ENCODE measurements around the gene CCDC68.
"Not testable (repeated sequence)": the region's sequence is repeated elsewhere in the genome, so short reads cannot be mapped to it uniquely, and the experiment has no call there.

CCDC68 gene

GRCh38 chr18:54958704-54959625, at the start of gene CCDC68:
CCDC68 (minus strand) TSS chr18:54959461; CDS start chr18:54942791, 16,670 bp downstream.
- FAIRE-seq, result no peak

GRCh38 chr18:55007602-55008001, 48.3 kb upstream of the CCDC68 start:
- FAIRE-seq, result no peak

More at GRCh38 chr18:54958704-54959625, at the start of gene CCDC68:
- no peak for DNase-seq (ENCODE audit: low spot score)

GRCh38 chr18:55003695-55004094, 44.4 kb upstream of the CCDC68 start:
- DNase-seq (ENCODE audit: low spot score) (no peak), FAIRE-seq (no peak)

More at GRCh38 chr18:55007602-55008001, 48.3 kb upstream of the CCDC68 start:
- no peak for DNase-seq (ENCODE audit: low spot score)

- no peak for FAIRE-seq
- DNase-seq (ENCODE audit: low spot score), result no peak
Measured at GRCh38 chr18:55002261-55002660, 43.0 kb upstream of the CCDC68 start.

- DNase-seq (ENCODE audit: low spot score), result peak; percentile 33
- no peak for FAIRE-seq
Measured at GRCh38 chr18:55001394-55002024, 42.2 kb upstream of the CCDC68 start.

GRCh38 chr18:55000529-55000928, 41.3 kb upstream of the CCDC68 start:
- FAIRE-seq, result no peak
- no peak for DNase-seq (ENCODE audit: low spot score)

- FAIRE-seq, result no peak
Measured at GRCh38 chr18:54999016-54999415, 39.8 kb upstream of the CCDC68 start.

GRCh38 chr18:54995421-54996143, 36.3 kb upstream of the CCDC68 start:
- FAIRE-seq (no peak), DNase-seq (ENCODE audit: low spot score) (no peak)

More at GRCh38 chr18:54999016-54999415, 39.8 kb upstream of the CCDC68 start:
- no peak for DNase-seq (ENCODE audit: low spot score)

- no peak for FAIRE-seq
Measured at GRCh38 chr18:54991981-54992380, 32.7 kb upstream of the CCDC68 start.

GRCh38 chr18:54984908-54985307, 25.6 kb upstream of the CCDC68 start:
- no peak for DNase-seq (ENCODE audit: low spot score)
- FAIRE-seq, result no peak

More at GRCh38 chr18:54991981-54992380, 32.7 kb upstream of the CCDC68 start:
- no peak for DNase-seq (ENCODE audit: low spot score)

GRCh38 chr18:54983791-54984190, 24.5 kb upstream of the CCDC68 start:
- no peak for FAIRE-seq

GRCh38 chr18:54983041-54983686, 23.9 kb upstream of the CCDC68 start:
- DNase-seq (ENCODE audit: low spot score) (peak; percentile 26), FAIRE-seq (no peak)

More at GRCh38 chr18:54983791-54984190, 24.5 kb upstream of the CCDC68 start:
- no peak for DNase-seq (ENCODE audit: low spot score)

GRCh38 chr18:54981076-54981475, 21.8 kb upstream of the CCDC68 start:
- FAIRE-seq (no peak), DNase-seq (ENCODE audit: low spot score) (no peak)

GRCh38 chr18:54975598-54975997, 16.3 kb upstream of the CCDC68 start:
- FAIRE-seq (no peak), DNase-seq (ENCODE audit: low spot score) (no peak)

GRCh38 chr18:54973046-54973445, 13.8 kb upstream of the CCDC68 start:
- FAIRE-seq (no peak), DNase-seq (ENCODE audit: low spot score) (no peak)

- FAIRE-seq (no peak), DNase-seq (ENCODE audit: low spot score) (no peak)
Measured at GRCh38 chr18:54968807-54969206, 9.5 kb upstream of the CCDC68 start.

GRCh38 chr18:54968237-54968636, 9.0 kb upstream of the CCDC68 start:
- FAIRE-seq, result not testable (repeated sequence)
- peak; percentile 18 for DNase-seq (ENCODE audit: low spot score)

GRCh38 chr18:54967786-54968185, 8.5 kb upstream of the CCDC68 start:
- DNase-seq (ENCODE audit: low spot score) (no peak), FAIRE-seq (no peak)

- no peak for FAIRE-seq
- DNase-seq (ENCODE audit: low spot score), result no peak
Measured at GRCh38 chr18:54964741-54965140, 5.5 kb upstream of the CCDC68 start.

- no peak for DNase-seq (ENCODE audit: low spot score)
- no peak for FAIRE-seq
Measured at GRCh38 chr18:54962919-54963645, 3.8 kb upstream of the CCDC68 start.

Measured in urothelium cell line (cell line).